GM23338 (cell line): Measurements from ENCODE around the gene SHMT1. TPM values are rescaled to one million over a fixed set of nuclear protein-coding genes. Genes with fewer than 3 reads are reported as not detected.

Experiments
- ATAC-seq: fragments of 200-7000 bp; cut with Tn5 transposase; 3 replicates; pipeline ENCODE4 v1.9.1; 2020
- DNase-seq: peaks from one replicate; pipeline ENCODE4 v3.0.0-alpha.2; 2015; ENCODE audit warnings: low spot score
- H2AFZ ChIP-seq: fragments of 200-600 bp; sonication (generic); 2 replicates; pipeline ENCODE4 v1.8.0; 2016; ENCODE audit warnings: antibody characterized with exemption, mild to moderate bottlenecking, moderate library complexity
- H3F3A ChIP-seq: fragments of 200-600 bp; sonication (generic); replicated peaks from 2 replicates; pipeline ENCODE4 v1.8.0; 2017; ENCODE audit warnings: antibody characterized with exemption, mixed run types, low read depth
- H3K27ac ChIP-seq: fragments of 200-600 bp; sonication (generic); 2 replicates; pipeline ENCODE4 v1.6.1; 2016; ENCODE audit warnings: low read depth
- H3K27me3 ChIP-seq: fragments of 200-600 bp; sonication (generic); 2 replicates; pipeline ENCODE4 v1.8.0; 2016; ENCODE audit warnings: mild to moderate bottlenecking, mixed run types, moderate library complexity; ENCODE audit not compliant: insufficient read depth
- H3K36me3 ChIP-seq: fragments of 200-600 bp; sonication (generic); 2 replicates; pipeline ENCODE4 v1.8.0; 2016; ENCODE audit warnings: mild to moderate bottlenecking; ENCODE audit not compliant: insufficient read depth
- H3K4me1 ChIP-seq: fragments of 200-600 bp; sonication (generic); 2 replicates; pipeline ENCODE4 v1.8.0; 2016; ENCODE audit warnings: mild to moderate bottlenecking, moderate library complexity; ENCODE audit not compliant: insufficient read depth
- H3K4me2 ChIP-seq: fragments of 200-600 bp; sonication (generic); 2 replicates; pipeline ENCODE4 v1.7.1; 2017; ENCODE audit warnings: mixed run types
- H3K4me3 ChIP-seq: fragments of 200-600 bp; sonication (generic); 2 replicates; pipeline ENCODE4 v1.6.1; 2016; ENCODE audit warnings: mixed run types
- H3K79me2 ChIP-seq: fragments of 200-600 bp; sonication (generic); replicated peaks from 2 replicates; pipeline ENCODE4 v1.8.0; 2017; ENCODE audit warnings: mild to moderate bottlenecking; ENCODE audit not compliant: insufficient read depth
- H3K9me2 ChIP-seq: fragments of 200-600 bp; sonication (generic); 2 replicates; pipeline ENCODE4 v1.8.0; 2017; ENCODE audit not compliant: insufficient read depth
- H4K20me1 ChIP-seq: fragments of 200-600 bp; sonication (generic); replicated peaks from 2 replicates; pipeline ENCODE4 v1.8.0; 2017; ENCODE audit warnings: mild to moderate bottlenecking; ENCODE audit not compliant: insufficient read depth
- H3K27ac Mint-ChIP-seq: 2 replicates; pipeline ENCODE4 v1.8.0; 2020; ENCODE audit warnings: inconsistent platforms, mild to moderate bottlenecking, moderate library complexity, mixed read lengths
- H3K27me3 Mint-ChIP-seq: 3 replicates; pipeline ENCODE4 v1.8.0; 2022; ENCODE audit warnings: low read depth, mild to moderate bottlenecking, moderate library complexity, mixed read lengths, inconsistent platforms; ENCODE audit not compliant: insufficient read depth, poor library complexity
- H3K36me3 Mint-ChIP-seq: 3 replicates; pipeline ENCODE4 v1.8.0; 2021; ENCODE audit warnings: low read depth, mild to moderate bottlenecking, inconsistent platforms, moderate library complexity, mixed read lengths
- H3K4me1 Mint-ChIP-seq: 3 replicates; pipeline ENCODE4 v1.8.0; 2020; ENCODE audit warnings: mild to moderate bottlenecking, inconsistent platforms, mixed read lengths
- H3K4me3 Mint-ChIP-seq: 3 replicates; pipeline ENCODE4 v1.8.0; 2021; ENCODE audit warnings: moderate library complexity, mild to moderate bottlenecking, inconsistent platforms, mixed read lengths
- H3K9me3 Mint-ChIP-seq: 3 replicates; pipeline ENCODE4 v1.8.0; 2020; ENCODE audit warnings: moderate library complexity, mild to moderate bottlenecking, inconsistent platforms, mixed read lengths
- CREB1 ChIP-seq: fragments of 250-450 bp; sonication (Bioruptor Pico); IDR thresholded peaks from 2 replicates; pipeline ENCODE4 v1.5.0; 2020; ENCODE audit warnings: low read depth, mild to moderate bottlenecking, moderate library complexity
- ETS1 ChIP-seq: IDR thresholded peaks from 2 replicates; pipeline ENCODE4 v1.6.1; 2016; ENCODE audit warnings: antibody characterized with exemption
- EZH2phosphoT487 ChIP-seq: fragments of 200-600 bp; sonication (generic); IDR thresholded peaks from one replicate; pipeline ENCODE4 v1.8.1; 2018; ENCODE audit warnings: antibody characterized with exemption; ENCODE audit not compliant: unreplicated experiment
- JUNB ChIP-seq: IDR thresholded peaks from one replicate; pipeline ENCODE4 v1.6.1; 2016; ENCODE audit warnings: antibody characterized with exemption; ENCODE audit not compliant: unreplicated experiment
- NANOG ChIP-seq: IDR thresholded peaks from 2 replicates; pipeline ENCODE4 v1.6.1; 2016; ENCODE audit warnings: antibody characterized with exemption, borderline replicate concordance
- STAT1 ChIP-seq: IDR thresholded peaks from one replicate; pipeline ENCODE4 v1.6.1; 2016; ENCODE audit warnings: antibody characterized with exemption; ENCODE audit not compliant: unreplicated experiment
- ZNF114 ChIP-seq: fragments of 250-450 bp; sonication (Bioruptor Pico); IDR thresholded peaks from 2 replicates; pipeline ENCODE4 v1.5.0; 2020; ENCODE audit warnings: mild to moderate bottlenecking, moderate library complexity
- ZNF331 ChIP-seq: fragments of 250-450 bp; sonication (Bioruptor Pico); IDR thresholded peaks from 2 replicates; pipeline ENCODE4 v1.5.0; 2020; ENCODE audit warnings: low read depth, mild to moderate bottlenecking, moderate library complexity
- polyA plus RNA-seq: library from polyadenylated mRNA; unstranded; fragments of >200 nt; fragmentation: Nextera tagmentation; extraction: Ambion mirVana; gene quantifications from 2 replicates; pipeline ENCODE4 v1.2.1, GENCODE V29; 2016
- total RNA-seq: library from RNA; depleted of rRNA; stranded (reverse); fragments of >200 nt; shearing (Covaris generic); gene quantifications from 2 replicates; pipeline ENCODE4 v1.2.3, GENCODE V29; 2014
- TF ChIP-seq, protein P1 (sequence below): IDR thresholded peaks from one replicate; pipeline ENCODE4 v1.6.1; 2018; ENCODE audit warnings: antibody characterized with exemption; ENCODE audit not compliant: unreplicated experiment

SHMT1 gene
- total and polyA plus RNA-seq, 2 experiments from 2014 or later = 22.8 to 33.3 TPM

DNA sequence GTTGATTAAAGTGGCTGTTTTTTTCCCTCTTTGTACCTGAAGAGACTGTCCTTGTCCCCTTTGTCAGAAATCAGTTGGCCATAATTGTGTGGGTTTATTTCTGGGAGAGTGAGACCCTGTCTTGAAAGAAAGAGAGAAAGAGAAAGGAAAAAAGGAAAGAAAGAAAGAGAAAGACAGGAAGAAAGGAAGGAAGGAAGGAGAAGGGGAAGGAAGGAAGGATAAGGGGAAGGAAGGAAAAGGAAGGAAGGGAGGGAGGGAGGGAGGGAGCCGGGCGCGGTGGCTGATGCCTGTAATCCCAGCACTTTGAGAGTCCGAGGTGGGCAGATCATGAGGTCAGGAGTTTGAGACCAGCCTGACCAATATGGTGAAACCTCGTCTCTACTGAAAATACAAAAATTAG lies 7.4 kb upstream of the SHMT1 start:
- no peak for TF ChIP-seq ZNF114
- no peak for TF ChIP-seq NANOG
- no peak for TF ChIP-seq EZH2phosphoT487
- no peak for TF ChIP-seq CREB1 (CRISPR knock-in tag)
- Mint-ChIP-seq H3K4me3 (no peak overlapping the region), H3K36me3 (no peaks in the 10 kb centered on the region), H3K9me3 (peaks cover 6% of the 10 kb centered on the region), H3K27me3 (no peaks in the 10 kb centered on the region), H3K4me1 (no peaks in the 10 kb centered on the region), H3K27ac (no peak overlapping the region)
- Histone ChIP-seq H3K9me2 (no peaks in the 10 kb centered on the region), H3K36me3 (no peaks in the 10 kb centered on the region), H3K4me2 (no peak overlapping the region), H3K4me3 (no peak overlapping the region), H2AFZ (no peak overlapping the region), H3F3A (no peaks in the 10 kb centered on the region), H3K27me3 (no peaks in the 10 kb centered on the region), H4K20me1 (no peaks in the 10 kb centered on the region), H3K4me1 (no peaks in the 10 kb centered on the region), H3K79me2 (no peaks in the 10 kb centered on the region), H3K27ac (no peak overlapping the region)
- ATAC-seq (no peak), DNase-seq (no peak)

DNA sequence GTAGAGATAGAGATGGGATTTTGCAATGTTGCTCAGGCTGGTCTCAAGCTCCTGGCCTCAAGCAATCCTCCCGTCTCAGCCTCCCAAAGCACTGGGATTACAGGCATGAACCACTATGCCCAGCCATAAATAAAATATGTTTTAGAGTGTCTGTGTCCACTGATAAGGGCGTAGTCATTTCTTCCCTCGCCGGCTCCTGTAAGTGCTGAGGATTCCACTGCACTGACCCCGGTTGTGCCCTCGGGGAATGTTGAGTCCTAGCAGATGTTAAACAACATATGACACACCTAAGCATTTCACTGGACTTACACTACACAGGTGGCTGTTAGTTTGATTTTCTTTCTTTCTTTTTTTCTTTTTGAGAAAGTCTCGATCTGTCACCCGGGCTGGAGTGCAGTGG lies 5.6 kb upstream of the SHMT1 start:
- Mint-ChIP-seq H3K27me3 (peaks cover 3% of the 10 kb centered on the region), H3K4me3 (no peak overlapping the region), H3K9me3 (no peaks in the 10 kb centered on the region), H3K27ac (no peak overlapping the region), H3K4me1 (no peaks in the 10 kb centered on the region), H3K36me3 (no peaks in the 10 kb centered on the region)
- Histone ChIP-seq H3F3A (no peaks in the 10 kb centered on the region), H3K27ac (no peak overlapping the region), H3K9me2 (no peaks in the 10 kb centered on the region), H3K4me1 (peaks cover under 1% of the 10 kb centered on the region; the same call in 1 of the 2 replicates), H3K79me2 (no peaks in the 10 kb centered on the region), H3K36me3 (no peaks in the 10 kb centered on the region), H4K20me1 (no peaks in the 10 kb centered on the region), H2AFZ (no peak overlapping the region), H3K4me3 (no peak overlapping the region), H3K4me2 (no peak overlapping the region), H3K27me3 (no peaks in the 10 kb centered on the region)
- ATAC-seq = no peak
- TF ChIP-seq, protein P1, sequence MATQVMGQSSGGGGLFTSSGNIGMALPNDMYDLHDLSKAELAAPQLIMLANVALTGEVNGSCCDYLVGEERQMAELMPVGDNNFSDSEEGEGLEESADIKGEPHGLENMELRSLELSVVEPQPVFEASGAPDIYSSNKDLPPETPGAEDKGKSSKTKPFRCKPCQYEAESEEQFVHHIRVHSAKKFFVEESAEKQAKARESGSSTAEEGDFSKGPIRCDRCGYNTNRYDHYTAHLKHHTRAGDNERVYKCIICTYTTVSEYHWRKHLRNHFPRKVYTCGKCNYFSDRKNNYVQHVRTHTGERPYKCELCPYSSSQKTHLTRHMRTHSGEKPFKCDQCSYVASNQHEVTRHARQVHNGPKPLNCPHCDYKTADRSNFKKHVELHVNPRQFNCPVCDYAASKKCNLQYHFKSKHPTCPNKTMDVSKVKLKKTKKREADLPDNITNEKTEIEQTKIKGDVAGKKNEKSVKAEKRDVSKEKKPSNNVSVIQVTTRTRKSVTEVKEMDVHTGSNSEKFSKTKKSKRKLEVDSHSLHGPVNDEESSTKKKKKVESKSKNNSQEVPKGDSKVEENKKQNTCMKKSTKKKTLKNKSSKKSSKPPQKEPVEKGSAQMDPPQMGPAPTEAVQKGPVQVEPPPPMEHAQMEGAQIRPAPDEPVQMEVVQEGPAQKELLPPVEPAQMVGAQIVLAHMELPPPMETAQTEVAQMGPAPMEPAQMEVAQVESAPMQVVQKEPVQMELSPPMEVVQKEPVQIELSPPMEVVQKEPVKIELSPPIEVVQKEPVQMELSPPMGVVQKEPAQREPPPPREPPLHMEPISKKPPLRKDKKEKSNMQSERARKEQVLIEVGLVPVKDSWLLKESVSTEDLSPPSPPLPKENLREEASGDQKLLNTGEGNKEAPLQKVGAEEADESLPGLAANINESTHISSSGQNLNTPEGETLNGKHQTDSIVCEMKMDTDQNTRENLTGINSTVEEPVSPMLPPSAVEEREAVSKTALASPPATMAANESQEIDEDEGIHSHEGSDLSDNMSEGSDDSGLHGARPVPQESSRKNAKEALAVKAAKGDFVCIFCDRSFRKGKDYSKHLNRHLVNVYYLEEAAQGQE = no peak
- no peak for TF ChIP-seq STAT1
- no peak for TF ChIP-seq CREB1 (CRISPR knock-in tag)
- no peak for TF ChIP-seq JUNB
- no peak for TF ChIP-seq ZNF114
- TF ChIP-seq ZNF331 = no peak
- no peak for TF ChIP-seq ETS1
- DNase-seq = no peak
